ENCODE data around the gene CARD10. TPM values are rescaled to one million over a fixed set of nuclear protein-coding genes. Genes with fewer than 3 reads are reported as not detected.

Gene CARD10
- total RNA-seq, 3 donors from 2014 or later (not counting 1 experiment from before 2014, with no cell fraction given), result 0.09 to 0.16 (median 0.10) TPM

GRCh38 chr22:37474447-37475090 is 44.6 kb downstream of the CARD10 start:
- Histone ChIP-seq H3K4me1 (ENCODE audit: control insufficient read depth, insufficient read depth, low read length) (no peaks in the 10 kb centered on the region), H3K27ac (ENCODE audit: low read length) (no peak overlapping the region), H3K4me3 (ENCODE audit: low read length) (no peak overlapping the region), H3K27me3 (ENCODE audit: control insufficient read depth, insufficient read depth, low read length) (no peaks in the 10 kb centered on the region), H3K9me3 (ENCODE audit: control insufficient read depth, insufficient read depth, low read length) (no peaks in the 10 kb centered on the region), H3K36me3 (ENCODE audit: control insufficient read depth, insufficient read depth, low read length) (peaks cover 71% of the 10 kb centered on the region)
- Mint-ChIP-seq H3K9me3 (no peaks in the 10 kb centered on the region), H3K4me1 (peaks cover 8 to 12% of the 10 kb centered on the region in 2 donors), H3K36me3 (no peaks in the 10 kb centered on the region), H3K4me3 (no peak overlapping the region), H3K27ac (no peak overlapping the region), H3K27me3 (ENCODE audit: low read depth in 2 of 2) (no peaks in the 10 kb centered on the region)
- WGBS (ENCODE audit: insufficient coverage), result 96% methylated on average over 10 of the region's 11 CpGs
- ATAC-seq (no peak), DNase-seq (no peak)
- intact Hi-C loops (cut with micrococcal nuclease), result no loop called here
- no peak for TF ChIP-seq CTCF (IDR thresholded peaks at IDR 0.05)

GRCh38 chr22:37473437-37473946 is 45.7 kb downstream of the CARD10 start:
- no peak for TF ChIP-seq CTCF (IDR thresholded peaks at IDR 0.05)
- H3K9me3 ChIP-seq (ENCODE audit: control insufficient read depth, insufficient read depth, low read length), result no peaks in the 10 kb centered on the region
- H3K27me3 ChIP-seq (ENCODE audit: control insufficient read depth, insufficient read depth, low read length), result no peaks in the 10 kb centered on the region
- Mint-ChIP-seq H3K27ac (no peak overlapping the region), H3K4me1 (peaks cover 8% of the 10 kb centered on the region in 2 donors), H3K36me3 (no peaks in the 10 kb centered on the region), H3K9me3 (no peaks in the 10 kb centered on the region), H3K27me3 (ENCODE audit: low read depth in 2 of 2) (no peaks in the 10 kb centered on the region), H3K4me3 (no peak overlapping the region)
- H3K27ac ChIP-seq (ENCODE audit: low read length), result no peak overlapping the region
- WGBS (ENCODE audit: insufficient coverage), result 96% methylated on average over 8 of the region's 8 CpGs
- no peaks in the 10 kb centered on the region for H3K4me1 ChIP-seq (ENCODE audit: control insufficient read depth, insufficient read depth, low read length)
- DNase-seq (no peak), ATAC-seq (no peak)
- no peak overlapping the region for H3K4me3 ChIP-seq (ENCODE audit: low read length)
- peaks cover 68% of the 10 kb centered on the region for H3K36me3 ChIP-seq (ENCODE audit: control insufficient read depth, insufficient read depth, low read length)
- intact Hi-C loops (cut with micrococcal nuclease), result no loop called here

GRCh38 chr22:37472418-37473006 is 46.7 kb downstream of the CARD10 start:
- Mint-ChIP-seq H3K4me1 (peaks cover 8% of the 10 kb centered on the region in 2 donors), H3K27me3 (ENCODE audit: low read depth in 2 of 2) (no peaks in the 10 kb centered on the region), H3K36me3 (no peaks in the 10 kb centered on the region), H3K27ac (no peak overlapping the region), H3K9me3 (no peaks in the 10 kb centered on the region), H3K4me3 (no peak overlapping the region)
- peak in 1 of 2 donors; percentile 73 for DNase-seq
- H3K27ac ChIP-seq (ENCODE audit: low read length), result no peak overlapping the region
- intact Hi-C loops (cut with micrococcal nuclease), result no loop called here
- H3K9me3 ChIP-seq (ENCODE audit: control insufficient read depth, insufficient read depth, low read length), result no peaks in the 10 kb centered on the region
- H3K4me1 ChIP-seq (ENCODE audit: control insufficient read depth, insufficient read depth, low read length), result no peaks in the 10 kb centered on the region
- H3K36me3 ChIP-seq (ENCODE audit: control insufficient read depth, insufficient read depth, low read length), result peaks cover 59% of the 10 kb centered on the region
- peak; percentile 22 for TF ChIP-seq CTCF (IDR thresholded peaks at IDR 0.05)
- no peak overlapping the region for H3K4me3 ChIP-seq (ENCODE audit: low read length)
- WGBS (ENCODE audit: insufficient coverage), result 81% methylated on average over 7 of the region's 8 CpGs
- H3K27me3 ChIP-seq (ENCODE audit: control insufficient read depth, insufficient read depth, low read length), result no peaks in the 10 kb centered on the region
- ATAC-seq, result peak in 1 of 3 donors; percentile 52

Measured in natural killer cell (primary cell).